GM13976 (cell line): ENCODE measurements around the gene ARFIP1.

Source experiments
- DNase-seq: peaks from one replicate; pipeline ENCODE4 v3.0.0; 2012; ENCODE audit warnings: low spot score
- in situ Hi-C: fragments of 300-500 bp; cut with MboI; formaldehyde crosslinking; loops from one replicate; pipeline ENCODE4 v1.12.0; 2022; ENCODE audit warnings: low sequenced_read_pairs, mixed read lengths, inconsistent platforms; ENCODE audit not compliant: unreplicated experiment
- TF ChIP-seq, protein P1 (sequence below): IDR thresholded peaks from 2 replicates; pipeline ENCODE4 v1.5.1; 2012; ENCODE audit warnings: borderline replicate concordance, mild to moderate bottlenecking; ENCODE audit not compliant: insufficient read depth; ENCODE audit errors: extremely low read depth, missing control alignments, control extremely low read depth

ARFIP1 gene

DNA sequence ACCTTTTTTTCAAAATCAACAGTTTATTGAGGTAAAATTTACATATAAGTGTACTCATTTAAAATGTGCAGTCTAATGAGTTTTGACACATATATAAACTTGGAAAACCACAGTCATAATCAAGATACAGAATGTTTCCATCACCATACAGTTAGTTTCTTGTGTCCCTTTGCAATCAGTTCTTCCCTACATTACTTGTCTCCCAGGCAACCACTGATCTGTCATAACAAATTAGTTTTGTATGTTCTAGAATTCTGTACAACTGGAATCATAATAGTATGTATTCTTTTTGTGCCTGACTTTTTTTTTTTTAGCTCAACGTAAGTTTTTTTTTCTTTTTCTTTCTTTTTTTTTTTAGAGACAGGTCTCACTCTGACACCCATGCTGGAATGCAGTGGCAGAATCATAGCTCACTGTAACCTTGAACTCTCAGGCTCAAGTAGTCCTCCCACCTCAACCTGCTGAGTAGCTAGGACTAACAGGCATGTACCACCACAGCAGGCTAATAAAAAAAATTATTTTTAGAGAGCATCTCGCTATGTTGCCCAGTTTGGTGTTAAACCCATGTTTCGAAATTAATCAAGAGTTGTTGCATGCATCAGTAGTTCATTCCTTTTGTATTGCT is 26.9 kb downstream of the ARFIP1 start:
- TF ChIP-seq, protein P1, sequence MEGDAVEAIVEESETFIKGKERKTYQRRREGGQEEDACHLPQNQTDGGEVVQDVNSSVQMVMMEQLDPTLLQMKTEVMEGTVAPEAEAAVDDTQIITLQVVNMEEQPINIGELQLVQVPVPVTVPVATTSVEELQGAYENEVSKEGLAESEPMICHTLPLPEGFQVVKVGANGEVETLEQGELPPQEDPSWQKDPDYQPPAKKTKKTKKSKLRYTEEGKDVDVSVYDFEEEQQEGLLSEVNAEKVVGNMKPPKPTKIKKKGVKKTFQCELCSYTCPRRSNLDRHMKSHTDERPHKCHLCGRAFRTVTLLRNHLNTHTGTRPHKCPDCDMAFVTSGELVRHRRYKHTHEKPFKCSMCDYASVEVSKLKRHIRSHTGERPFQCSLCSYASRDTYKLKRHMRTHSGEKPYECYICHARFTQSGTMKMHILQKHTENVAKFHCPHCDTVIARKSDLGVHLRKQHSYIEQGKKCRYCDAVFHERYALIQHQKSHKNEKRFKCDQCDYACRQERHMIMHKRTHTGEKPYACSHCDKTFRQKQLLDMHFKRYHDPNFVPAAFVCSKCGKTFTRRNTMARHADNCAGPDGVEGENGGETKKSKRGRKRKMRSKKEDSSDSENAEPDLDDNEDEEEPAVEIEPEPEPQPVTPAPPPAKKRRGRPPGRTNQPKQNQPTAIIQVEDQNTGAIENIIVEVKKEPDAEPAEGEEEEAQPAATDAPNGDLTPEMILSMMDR = no peak
- in situ Hi-C loops = no loop called here
- no peak for DNase-seq

DNA sequence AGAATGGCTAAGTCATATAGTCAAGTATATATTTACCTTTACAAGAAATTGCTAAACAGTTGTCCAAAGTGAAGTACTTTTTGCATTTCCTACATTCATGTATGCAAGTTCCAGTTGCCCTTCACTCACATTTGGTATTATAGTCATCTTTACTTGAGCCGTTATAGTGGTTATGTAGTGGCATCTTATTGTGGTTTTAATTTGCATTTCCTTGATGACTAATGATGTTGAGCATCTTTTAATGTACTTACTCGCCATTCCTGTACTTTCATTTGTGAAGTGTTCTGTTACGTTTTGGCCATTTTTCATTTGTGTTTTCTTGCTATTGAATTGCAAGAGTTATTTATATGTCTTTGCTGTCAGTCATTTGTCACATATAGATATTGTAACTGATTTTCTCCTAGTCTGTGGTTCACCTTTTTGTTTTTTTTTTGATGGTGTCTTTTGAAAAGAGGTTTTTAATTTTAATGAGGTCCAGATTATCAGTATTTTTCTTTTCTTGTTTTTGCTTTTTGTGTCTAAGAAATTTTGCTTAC is 27.6 kb downstream of the ARFIP1 start:
- in situ Hi-C loops = no loop called here

DNA sequence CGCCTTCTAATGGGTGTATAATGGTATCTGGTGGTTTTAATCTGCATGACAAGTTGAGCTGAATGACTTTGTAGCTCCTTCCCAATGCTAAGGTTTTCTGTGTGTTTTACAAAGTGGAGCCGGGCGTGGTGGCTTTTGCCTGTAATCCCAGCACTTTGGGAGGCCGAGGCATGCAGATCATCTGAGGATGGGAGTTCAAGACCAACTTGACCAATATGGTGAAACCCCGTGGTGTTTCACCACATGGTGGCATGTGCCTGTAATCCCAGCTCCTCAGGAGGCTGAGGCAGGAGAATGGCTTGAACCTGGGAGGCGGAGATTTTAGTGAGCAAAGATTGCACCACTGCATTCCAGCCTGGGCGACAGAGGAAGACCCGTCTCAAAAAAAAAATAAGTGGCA is 28.9 kb downstream of the ARFIP1 start:
- in situ Hi-C loops = no loop called here
- TF ChIP-seq, protein P1 = no peak

More for the DNA sequence above, 27.6 kb downstream of the ARFIP1 start:
- TF ChIP-seq, protein P1 = no peak
- no peak for DNase-seq

DNA sequence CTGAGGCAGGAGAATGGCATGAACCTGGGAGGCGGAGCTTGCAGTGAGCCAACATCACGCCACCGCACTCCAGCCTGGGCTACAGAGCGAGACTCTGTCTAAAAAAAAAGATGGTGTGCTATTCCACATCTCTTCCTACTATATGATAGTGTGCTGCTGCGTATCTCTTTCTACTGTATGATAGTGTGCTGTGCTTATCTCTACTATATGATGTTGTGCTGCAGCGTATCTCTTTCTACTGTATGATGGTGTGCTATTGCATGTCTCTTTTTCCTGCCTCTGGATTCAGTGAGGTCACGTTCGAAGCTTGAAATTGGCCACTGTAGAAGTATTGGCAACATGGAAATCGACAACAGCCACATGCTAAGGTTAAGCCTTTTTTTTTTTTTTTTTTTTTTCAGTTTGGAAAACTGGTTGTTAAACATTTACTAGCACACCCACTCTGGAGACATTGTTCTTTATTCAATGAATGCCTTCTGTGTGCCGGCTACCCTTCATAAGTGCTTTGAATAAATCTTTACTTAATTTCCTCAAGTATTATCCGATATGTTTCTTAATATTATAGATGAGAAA is 31.0 kb downstream of the ARFIP1 start:
- TF ChIP-seq, protein P1 = no peak
- in situ Hi-C loops = no loop called here
- DNase-seq = no peak

More for the DNA sequence above, 28.9 kb downstream of the ARFIP1 start:
- DNase-seq = no peak

DNA sequence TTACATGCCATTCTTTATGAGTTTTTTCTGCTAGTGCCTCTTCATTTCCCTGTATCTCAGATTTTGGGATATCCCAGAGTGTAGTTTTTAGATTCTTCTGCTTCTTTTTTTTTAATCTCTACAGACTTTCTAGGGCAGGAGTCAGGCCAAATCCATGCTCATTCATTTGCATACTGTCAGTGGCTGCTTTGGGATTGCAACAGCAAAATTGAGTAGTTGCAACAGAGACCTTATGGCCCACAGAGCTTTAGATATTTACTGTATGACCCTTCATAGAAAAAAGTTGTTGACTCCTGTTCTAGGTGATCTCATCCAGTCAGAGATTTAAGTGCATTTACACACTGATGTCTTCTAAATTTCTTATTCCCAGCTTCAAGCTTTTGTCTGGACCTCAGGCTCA is 35.3 kb downstream of the ARFIP1 start:
- DNase-seq = no peak
- TF ChIP-seq, protein P1 = no peak
- in situ Hi-C loops = no loop called here

DNA sequence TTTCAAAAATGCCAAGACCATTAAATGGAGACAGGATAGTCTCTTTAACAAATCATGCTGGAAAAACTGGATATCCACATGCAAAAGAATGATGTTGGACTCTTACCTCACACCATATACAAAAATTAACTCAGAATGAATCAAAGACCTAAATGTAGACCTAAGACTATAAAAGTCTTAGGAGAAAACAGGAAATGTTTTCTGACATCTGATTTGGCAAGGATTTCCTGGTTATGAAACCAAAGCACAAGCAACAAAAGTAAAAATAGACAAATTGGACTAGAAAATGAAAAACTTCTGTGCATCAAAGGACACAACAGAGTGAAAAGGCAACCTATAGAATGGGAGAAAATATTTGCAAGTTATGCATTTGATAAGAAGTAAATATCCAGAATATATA is 37.6 kb downstream of the ARFIP1 start:
- TF ChIP-seq, protein P1 = no peak
- no peak for DNase-seq
- in situ Hi-C loops = no loop called here
